ENCODE results near the gene DYNC1I1. TPM values are rescaled to one million over a fixed set of nuclear protein-coding genes. Genes with fewer than 3 reads are reported as not detected.

The DYNC1I1 gene
- total and polyA plus RNA-seq, 2 experiments from 2014 or later: 1.4 to 4.1 TPM

DNA sequence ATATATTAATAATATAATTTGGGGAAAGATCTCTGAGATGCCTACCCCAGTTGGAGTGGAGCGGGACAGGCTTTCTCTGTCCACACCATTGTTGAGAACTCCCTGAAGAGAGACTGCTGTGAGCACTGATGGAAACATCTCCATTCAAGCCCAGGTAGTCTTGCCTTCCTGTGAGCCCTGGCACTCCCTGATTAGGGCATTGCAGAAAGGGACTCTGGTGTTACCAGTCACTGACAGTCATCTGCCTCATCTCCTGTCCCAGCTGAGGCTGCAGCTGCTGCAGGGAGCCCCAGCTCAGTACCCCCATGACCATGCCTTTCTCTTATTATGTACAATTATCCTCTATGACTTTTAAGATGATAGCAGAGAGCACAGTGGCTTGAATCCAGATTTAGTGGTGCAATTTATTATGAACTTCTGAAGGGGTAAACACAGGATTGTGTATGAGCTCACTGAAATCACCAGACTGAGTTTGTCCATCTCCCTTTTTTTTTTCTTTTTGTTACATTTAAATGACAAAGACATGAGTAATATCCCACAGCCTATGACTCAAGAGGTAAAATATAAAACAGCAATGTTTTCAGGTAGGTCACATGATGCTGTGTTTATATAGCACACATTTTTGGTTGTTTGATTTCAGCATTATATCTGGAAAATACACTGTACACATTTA lies 312.7 kb downstream of the DYNC1I1 start:
- Histone ChIP-seq H3K4me1 (ENCODE audit: insufficient read depth) (no peaks in the 10 kb centered on the region), H3K4me3 (no peak overlapping the region), H3K4me2 (no peak overlapping the region), H3F3A (replicated peaks; ENCODE audit: low read depth) (no peaks in the 10 kb centered on the region), H3K9me2 (ENCODE audit: insufficient read depth) (no peaks in the 10 kb centered on the region), H2AFZ (no peak overlapping the region), H3K36me3 (ENCODE audit: insufficient read depth) (no peaks in the 10 kb centered on the region), H3K79me2 (replicated peaks; ENCODE audit: insufficient read depth) (no peaks in the 10 kb centered on the region), H3K27ac (ENCODE audit: low read depth) (no peak overlapping the region), H3K27me3 (ENCODE audit: insufficient read depth) (no peaks in the 10 kb centered on the region), H4K20me1 (replicated peaks; ENCODE audit: insufficient read depth) (no peaks in the 10 kb centered on the region)
- H3K4me1 Mint-ChIP-seq: no peaks in the 10 kb centered on the region
- DNase-seq (ENCODE audit: low spot score) (no peak), ATAC-seq (no peak)
- no peak for TF ChIP-seq POLR2AphosphoS5 (IDR thresholded peaks at IDR 0.05; ENCODE audit: low read depth)
- TF ChIP-seq, protein P1, sequence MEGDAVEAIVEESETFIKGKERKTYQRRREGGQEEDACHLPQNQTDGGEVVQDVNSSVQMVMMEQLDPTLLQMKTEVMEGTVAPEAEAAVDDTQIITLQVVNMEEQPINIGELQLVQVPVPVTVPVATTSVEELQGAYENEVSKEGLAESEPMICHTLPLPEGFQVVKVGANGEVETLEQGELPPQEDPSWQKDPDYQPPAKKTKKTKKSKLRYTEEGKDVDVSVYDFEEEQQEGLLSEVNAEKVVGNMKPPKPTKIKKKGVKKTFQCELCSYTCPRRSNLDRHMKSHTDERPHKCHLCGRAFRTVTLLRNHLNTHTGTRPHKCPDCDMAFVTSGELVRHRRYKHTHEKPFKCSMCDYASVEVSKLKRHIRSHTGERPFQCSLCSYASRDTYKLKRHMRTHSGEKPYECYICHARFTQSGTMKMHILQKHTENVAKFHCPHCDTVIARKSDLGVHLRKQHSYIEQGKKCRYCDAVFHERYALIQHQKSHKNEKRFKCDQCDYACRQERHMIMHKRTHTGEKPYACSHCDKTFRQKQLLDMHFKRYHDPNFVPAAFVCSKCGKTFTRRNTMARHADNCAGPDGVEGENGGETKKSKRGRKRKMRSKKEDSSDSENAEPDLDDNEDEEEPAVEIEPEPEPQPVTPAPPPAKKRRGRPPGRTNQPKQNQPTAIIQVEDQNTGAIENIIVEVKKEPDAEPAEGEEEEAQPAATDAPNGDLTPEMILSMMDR (conservative IDR thresholded peaks at IDR 0.05; ENCODE audit: low read depth in 2 of 2): no peak
- TF ChIP-seq ZNF331 (CRISPR knock-in tag; IDR thresholded peaks at IDR 0.05; ENCODE audit: low read depth): no peak
- TF ChIP-seq CREB1 (CRISPR knock-in tag; IDR thresholded peaks at IDR 0.05; ENCODE audit: low read depth): no peak
- no peak for TF ChIP-seq EZH2phosphoT487 (IDR thresholded peaks at IDR 0.05; ENCODE audit: unreplicated experiment)
- no peak overlapping the region for H3K27ac Mint-ChIP-seq
- no peaks in the 10 kb centered on the region for H3K9me3 Mint-ChIP-seq
- H3K36me3 Mint-ChIP-seq (ENCODE audit: low read depth): no peaks in the 10 kb centered on the region
- no peaks in the 10 kb centered on the region for H3K27me3 Mint-ChIP-seq (ENCODE audit: insufficient read depth, low read depth, poor library complexity)
- no peak overlapping the region for H3K4me3 Mint-ChIP-seq

DNA sequence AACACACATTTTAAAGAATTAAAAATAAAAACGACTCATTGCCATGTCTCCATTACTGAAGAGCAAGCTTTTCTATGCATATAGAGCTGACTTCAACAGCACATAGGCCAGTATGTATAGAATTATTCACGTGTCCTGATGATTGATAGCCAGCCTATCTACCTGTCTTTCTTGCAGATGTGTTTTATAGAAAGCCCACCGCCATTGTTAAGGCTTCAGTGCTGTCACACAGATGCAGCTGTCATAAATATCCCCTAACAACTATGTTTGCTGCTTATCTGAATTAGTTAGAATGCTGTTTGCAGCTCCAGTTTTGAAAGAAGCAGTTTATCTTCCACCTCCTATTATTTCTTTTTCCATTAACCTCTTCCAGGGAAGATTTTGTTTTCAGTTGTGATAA lies 313.6 kb downstream of the DYNC1I1 start:
- Histone ChIP-seq H3K27me3 (ENCODE audit: insufficient read depth) (no peaks in the 10 kb centered on the region), H3K9me2 (ENCODE audit: insufficient read depth) (no peaks in the 10 kb centered on the region), H3K4me2 (no peak overlapping the region), H3K4me1 (ENCODE audit: insufficient read depth) (no peaks in the 10 kb centered on the region), H3K4me3 (no peak overlapping the region), H3K79me2 (replicated peaks; ENCODE audit: insufficient read depth) (no peaks in the 10 kb centered on the region), H4K20me1 (replicated peaks; ENCODE audit: insufficient read depth) (no peaks in the 10 kb centered on the region), H3F3A (replicated peaks; ENCODE audit: low read depth) (no peaks in the 10 kb centered on the region), H2AFZ (no peak overlapping the region), H3K36me3 (ENCODE audit: insufficient read depth) (no peaks in the 10 kb centered on the region), H3K27ac (ENCODE audit: low read depth) (no peak overlapping the region)
- H3K36me3 Mint-ChIP-seq (ENCODE audit: low read depth): no peaks in the 10 kb centered on the region
- no peaks in the 10 kb centered on the region for H3K9me3 Mint-ChIP-seq
- no peaks in the 10 kb centered on the region for H3K4me1 Mint-ChIP-seq
- H3K4me3 Mint-ChIP-seq: no peak overlapping the region
- H3K27me3 Mint-ChIP-seq (ENCODE audit: insufficient read depth, low read depth, poor library complexity): no peaks in the 10 kb centered on the region
- no peak overlapping the region for H3K27ac Mint-ChIP-seq
- DNase-seq (ENCODE audit: low spot score) (no peak), ATAC-seq (no peak)
- TF ChIP-seq, protein P2, sequence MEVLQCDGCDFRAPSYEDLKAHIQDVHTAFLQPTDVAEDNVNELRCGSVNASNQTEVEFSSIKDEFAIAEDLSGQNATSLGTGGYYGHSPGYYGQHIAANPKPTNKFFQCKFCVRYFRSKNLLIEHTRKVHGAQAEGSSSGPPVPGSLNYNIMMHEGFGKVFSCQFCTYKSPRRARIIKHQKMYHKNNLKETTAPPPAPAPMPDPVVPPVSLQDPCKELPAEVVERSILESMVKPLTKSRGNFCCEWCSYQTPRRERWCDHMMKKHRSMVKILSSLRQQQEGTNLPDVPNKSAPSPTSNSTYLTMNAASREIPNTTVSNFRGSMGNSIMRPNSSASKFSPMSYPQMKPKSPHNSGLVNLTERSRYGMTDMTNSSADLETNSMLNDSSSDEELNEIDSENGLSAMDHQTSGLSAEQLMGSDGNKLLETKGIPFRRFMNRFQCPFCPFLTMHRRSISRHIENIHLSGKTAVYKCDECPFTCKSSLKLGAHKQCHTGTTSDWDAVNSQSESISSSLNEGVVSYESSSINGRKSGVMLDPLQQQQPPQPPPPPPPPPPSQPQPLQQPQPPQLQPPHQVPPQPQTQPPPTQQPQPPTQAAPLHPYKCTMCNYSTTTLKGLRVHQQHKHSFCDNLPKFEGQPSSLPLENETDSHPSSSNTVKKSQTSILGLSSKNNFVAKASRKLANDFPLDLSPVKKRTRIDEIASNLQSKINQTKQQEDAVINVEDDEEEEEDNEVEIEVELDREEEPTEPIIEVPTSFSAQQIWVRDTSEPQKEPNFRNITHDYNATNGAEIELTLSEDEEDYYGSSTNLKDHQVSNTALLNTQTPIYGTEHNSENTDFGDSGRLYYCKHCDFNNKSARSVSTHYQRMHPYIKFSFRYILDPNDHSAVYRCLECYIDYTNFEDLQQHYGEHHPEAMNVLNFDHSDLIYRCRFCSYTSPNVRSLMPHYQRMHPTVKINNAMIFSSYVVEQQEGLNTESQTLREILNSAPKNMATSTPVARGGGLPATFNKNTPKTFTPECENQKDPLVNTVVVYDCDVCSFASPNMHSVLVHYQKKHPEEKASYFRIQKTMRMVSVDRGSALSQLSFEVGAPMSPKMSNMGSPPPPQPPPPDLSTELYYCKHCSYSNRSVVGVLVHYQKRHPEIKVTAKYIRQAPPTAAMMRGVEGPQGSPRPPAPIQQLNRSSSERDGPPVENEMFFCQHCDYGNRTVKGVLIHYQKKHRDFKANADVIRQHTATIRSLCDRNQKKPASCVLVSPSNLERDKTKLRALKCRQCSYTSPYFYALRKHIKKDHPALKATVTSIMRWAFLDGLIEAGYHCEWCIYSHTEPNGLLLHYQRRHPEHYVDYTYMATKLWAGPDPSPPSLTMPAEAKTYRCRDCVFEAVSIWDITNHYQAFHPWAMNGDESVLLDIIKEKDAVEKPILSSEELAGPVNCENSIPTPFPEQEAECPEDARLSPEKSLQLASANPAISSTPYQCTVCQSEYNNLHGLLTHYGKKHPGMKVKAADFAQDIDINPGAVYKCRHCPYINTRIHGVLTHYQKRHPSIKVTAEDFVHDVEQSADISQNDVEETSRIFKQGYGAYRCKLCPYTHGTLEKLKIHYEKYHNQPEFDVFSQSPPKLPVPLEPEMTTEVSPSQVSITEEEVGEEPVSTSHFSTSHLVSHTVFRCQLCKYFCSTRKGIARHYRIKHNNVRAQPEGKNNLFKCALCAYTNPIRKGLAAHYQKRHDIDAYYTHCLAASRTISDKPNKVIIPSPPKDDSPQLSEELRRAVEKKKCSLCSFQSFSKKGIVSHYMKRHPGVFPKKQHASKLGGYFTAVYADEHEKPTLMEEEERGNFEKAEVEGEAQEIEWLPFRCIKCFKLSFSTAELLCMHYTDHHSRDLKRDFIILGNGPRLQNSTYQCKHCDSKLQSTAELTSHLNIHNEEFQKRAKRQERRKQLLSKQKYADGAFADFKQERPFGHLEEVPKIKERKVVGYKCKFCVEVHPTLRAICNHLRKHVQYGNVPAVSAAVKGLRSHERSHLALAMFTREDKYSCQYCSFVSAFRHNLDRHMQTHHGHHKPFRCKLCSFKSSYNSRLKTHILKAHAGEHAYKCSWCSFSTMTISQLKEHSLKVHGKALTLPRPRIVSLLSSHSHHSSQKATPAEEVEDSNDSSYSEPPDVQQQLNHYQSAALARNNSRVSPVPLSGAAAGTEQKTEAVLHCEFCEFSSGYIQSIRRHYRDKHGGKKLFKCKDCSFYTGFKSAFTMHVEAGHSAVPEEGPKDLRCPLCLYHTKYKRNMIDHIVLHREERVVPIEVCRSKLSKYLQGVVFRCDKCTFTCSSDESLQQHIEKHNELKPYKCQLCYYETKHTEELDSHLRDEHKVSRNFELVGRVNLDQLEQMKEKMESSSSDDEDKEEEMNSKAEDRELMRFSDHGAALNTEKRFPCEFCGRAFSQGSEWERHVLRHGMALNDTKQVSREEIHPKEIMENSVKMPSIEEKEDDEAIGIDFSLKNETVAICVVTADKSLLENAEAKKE (CRISPR knock-in tag; IDR thresholded peaks at IDR 0.05): no peak
- TF ChIP-seq EZH2phosphoT487 (IDR thresholded peaks at IDR 0.05; ENCODE audit: unreplicated experiment): no peak
- TF ChIP-seq, protein P3, sequence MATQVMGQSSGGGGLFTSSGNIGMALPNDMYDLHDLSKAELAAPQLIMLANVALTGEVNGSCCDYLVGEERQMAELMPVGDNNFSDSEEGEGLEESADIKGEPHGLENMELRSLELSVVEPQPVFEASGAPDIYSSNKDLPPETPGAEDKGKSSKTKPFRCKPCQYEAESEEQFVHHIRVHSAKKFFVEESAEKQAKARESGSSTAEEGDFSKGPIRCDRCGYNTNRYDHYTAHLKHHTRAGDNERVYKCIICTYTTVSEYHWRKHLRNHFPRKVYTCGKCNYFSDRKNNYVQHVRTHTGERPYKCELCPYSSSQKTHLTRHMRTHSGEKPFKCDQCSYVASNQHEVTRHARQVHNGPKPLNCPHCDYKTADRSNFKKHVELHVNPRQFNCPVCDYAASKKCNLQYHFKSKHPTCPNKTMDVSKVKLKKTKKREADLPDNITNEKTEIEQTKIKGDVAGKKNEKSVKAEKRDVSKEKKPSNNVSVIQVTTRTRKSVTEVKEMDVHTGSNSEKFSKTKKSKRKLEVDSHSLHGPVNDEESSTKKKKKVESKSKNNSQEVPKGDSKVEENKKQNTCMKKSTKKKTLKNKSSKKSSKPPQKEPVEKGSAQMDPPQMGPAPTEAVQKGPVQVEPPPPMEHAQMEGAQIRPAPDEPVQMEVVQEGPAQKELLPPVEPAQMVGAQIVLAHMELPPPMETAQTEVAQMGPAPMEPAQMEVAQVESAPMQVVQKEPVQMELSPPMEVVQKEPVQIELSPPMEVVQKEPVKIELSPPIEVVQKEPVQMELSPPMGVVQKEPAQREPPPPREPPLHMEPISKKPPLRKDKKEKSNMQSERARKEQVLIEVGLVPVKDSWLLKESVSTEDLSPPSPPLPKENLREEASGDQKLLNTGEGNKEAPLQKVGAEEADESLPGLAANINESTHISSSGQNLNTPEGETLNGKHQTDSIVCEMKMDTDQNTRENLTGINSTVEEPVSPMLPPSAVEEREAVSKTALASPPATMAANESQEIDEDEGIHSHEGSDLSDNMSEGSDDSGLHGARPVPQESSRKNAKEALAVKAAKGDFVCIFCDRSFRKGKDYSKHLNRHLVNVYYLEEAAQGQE (IDR thresholded peaks at IDR 0.05; ENCODE audit: unreplicated experiment): no peak

All from GM23338 (cell line).